ENCODE data around the gene CSF2RB. TPM values are rescaled to one million over a fixed set of nuclear protein-coding genes. Genes with fewer than 3 reads are reported as not detected.

The CSF2RB gene
- total RNA-seq, 1 donor from 2014 or later = not detected

- Mint-ChIP-seq H3K27ac (ENCODE audit: unreplicated experiment) (no peak overlapping the region), H3K27me3 (ENCODE audit: unreplicated experiment) (no peaks in the 10 kb centered on the region), H3K9me3 (ENCODE audit: unreplicated experiment) (peaks cover 1% of the 10 kb centered on the region), H3K36me3 (ENCODE audit: unreplicated experiment) (no peaks in the 10 kb centered on the region), H3K4me1 (ENCODE audit: low read depth, unreplicated experiment) (no peaks in the 10 kb centered on the region), H3K4me3 (ENCODE audit: unreplicated experiment) (no peak overlapping the region)
- TF ChIP-seq, protein P1, sequence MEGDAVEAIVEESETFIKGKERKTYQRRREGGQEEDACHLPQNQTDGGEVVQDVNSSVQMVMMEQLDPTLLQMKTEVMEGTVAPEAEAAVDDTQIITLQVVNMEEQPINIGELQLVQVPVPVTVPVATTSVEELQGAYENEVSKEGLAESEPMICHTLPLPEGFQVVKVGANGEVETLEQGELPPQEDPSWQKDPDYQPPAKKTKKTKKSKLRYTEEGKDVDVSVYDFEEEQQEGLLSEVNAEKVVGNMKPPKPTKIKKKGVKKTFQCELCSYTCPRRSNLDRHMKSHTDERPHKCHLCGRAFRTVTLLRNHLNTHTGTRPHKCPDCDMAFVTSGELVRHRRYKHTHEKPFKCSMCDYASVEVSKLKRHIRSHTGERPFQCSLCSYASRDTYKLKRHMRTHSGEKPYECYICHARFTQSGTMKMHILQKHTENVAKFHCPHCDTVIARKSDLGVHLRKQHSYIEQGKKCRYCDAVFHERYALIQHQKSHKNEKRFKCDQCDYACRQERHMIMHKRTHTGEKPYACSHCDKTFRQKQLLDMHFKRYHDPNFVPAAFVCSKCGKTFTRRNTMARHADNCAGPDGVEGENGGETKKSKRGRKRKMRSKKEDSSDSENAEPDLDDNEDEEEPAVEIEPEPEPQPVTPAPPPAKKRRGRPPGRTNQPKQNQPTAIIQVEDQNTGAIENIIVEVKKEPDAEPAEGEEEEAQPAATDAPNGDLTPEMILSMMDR (IDR thresholded peaks at IDR 0.05; ENCODE audit: partially characterized antibody, unreplicated experiment) = no peak
- no peak for DNase-seq
Observed at GRCh38 chr22:36971341-36972125, 58.1 kb downstream of the CSF2RB start.

- peaks cover 1% of the 10 kb centered on the region for H3K9me3 Mint-ChIP-seq (ENCODE audit: unreplicated experiment)
- no peaks in the 10 kb centered on the region for H3K36me3 Mint-ChIP-seq (ENCODE audit: unreplicated experiment)
- TF ChIP-seq, protein P1 (IDR thresholded peaks at IDR 0.05; ENCODE audit: partially characterized antibody, unreplicated experiment) = no peak
- no peak overlapping the region for H3K4me3 Mint-ChIP-seq (ENCODE audit: unreplicated experiment)
- DNase-seq = no peak
- no peaks in the 10 kb centered on the region for H3K27me3 Mint-ChIP-seq (ENCODE audit: unreplicated experiment)
- H3K27ac Mint-ChIP-seq (ENCODE audit: unreplicated experiment) = no peak overlapping the region
- peaks cover 6% of the 10 kb centered on the region for H3K4me1 Mint-ChIP-seq (ENCODE audit: low read depth, unreplicated experiment)
Observed at GRCh38 chr22:36976606-36977005, 63.2 kb downstream of the CSF2RB start.

DNA sequence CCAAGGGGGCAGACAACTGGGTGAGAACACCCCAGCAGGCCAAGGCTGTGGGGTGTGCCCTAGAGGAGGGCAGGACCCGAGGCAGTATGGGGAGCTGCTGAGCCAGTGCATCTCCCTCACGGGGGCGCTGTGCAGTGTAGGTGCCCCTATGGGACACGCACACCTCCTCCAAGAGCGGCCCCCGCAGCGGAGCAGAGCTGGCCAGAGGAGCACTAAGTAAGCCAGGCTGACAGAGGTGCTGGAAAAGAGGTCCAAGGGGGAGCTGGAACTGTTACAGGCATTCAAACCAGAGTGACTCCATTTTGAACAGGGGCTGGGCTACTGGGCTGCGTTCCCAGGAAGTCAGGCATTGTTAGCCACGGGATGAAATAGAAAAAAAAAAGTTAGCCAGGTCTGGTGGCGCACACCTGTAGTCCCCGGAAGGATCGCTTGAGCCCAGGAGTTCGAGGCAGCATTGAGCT, 64.0 kb downstream of the CSF2RB start:
- no peak overlapping the region for H3K27ac Mint-ChIP-seq (ENCODE audit: unreplicated experiment)
- peak overlapping the region; percentile 89 for H3K4me3 Mint-ChIP-seq (ENCODE audit: unreplicated experiment)
- peaks cover 7% of the 10 kb centered on the region for H3K4me1 Mint-ChIP-seq (ENCODE audit: low read depth, unreplicated experiment)
- H3K36me3 Mint-ChIP-seq (ENCODE audit: unreplicated experiment) = no peaks in the 10 kb centered on the region
- H3K9me3 Mint-ChIP-seq (ENCODE audit: unreplicated experiment) = peaks cover 1% of the 10 kb centered on the region
- H3K27me3 Mint-ChIP-seq (ENCODE audit: unreplicated experiment) = no peaks in the 10 kb centered on the region
- TF ChIP-seq, protein P1 (IDR thresholded peaks at IDR 0.05; ENCODE audit: partially characterized antibody, unreplicated experiment) = no peak
- peak; percentile 49 for DNase-seq

DNA sequence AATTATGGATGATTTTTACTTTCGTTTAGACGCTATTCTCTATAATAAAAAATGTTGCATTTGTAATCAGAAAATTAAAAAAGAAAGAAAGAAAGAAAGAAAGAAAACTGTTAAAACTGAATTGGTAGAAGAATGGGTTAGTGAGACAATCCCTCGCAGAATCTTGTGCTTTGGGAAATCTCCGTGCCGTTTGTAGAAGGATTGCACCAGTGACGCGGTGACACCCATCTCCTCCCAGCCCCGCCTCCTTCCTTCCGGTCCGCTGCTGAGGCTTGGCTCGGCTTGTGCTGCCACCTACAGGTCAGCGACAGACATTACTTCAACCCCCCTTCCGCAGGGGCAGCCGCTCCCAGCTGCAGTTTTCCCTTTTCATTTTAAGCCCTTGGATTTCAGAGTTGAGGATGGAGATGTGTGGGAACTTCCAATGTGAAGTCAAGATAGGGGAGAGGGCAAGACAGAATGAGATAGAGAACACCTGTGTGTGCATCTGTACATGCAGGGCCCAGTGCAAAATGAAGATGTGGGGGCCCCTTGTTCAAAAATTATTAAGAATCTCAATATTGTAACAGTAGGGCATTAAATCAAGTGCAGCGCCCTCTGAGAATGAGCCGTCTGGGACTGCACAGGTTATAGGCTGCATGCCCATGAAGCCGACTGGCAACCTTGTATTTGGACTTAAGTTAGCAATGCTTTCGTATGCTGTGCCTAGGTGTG, 64.7 kb downstream of the CSF2RB start:
- Mint-ChIP-seq H3K27me3 (ENCODE audit: unreplicated experiment) (no peaks in the 10 kb centered on the region), H3K4me3 (ENCODE audit: unreplicated experiment) (peak overlapping the region; percentile 89), H3K36me3 (ENCODE audit: unreplicated experiment) (no peaks in the 10 kb centered on the region), H3K27ac (ENCODE audit: unreplicated experiment) (no peak overlapping the region), H3K4me1 (ENCODE audit: low read depth, unreplicated experiment) (peaks cover 7% of the 10 kb centered on the region), H3K9me3 (ENCODE audit: unreplicated experiment) (peaks cover 3% of the 10 kb centered on the region)
- TF ChIP-seq, protein P1 (IDR thresholded peaks at IDR 0.05; ENCODE audit: partially characterized antibody, unreplicated experiment) = peak; percentile 91
- DNase-seq = peak; percentile 93

Measured in glutamatergic neuron (in vitro differentiated cells).